Measurements from ENCODE around the gene SPEM1.

Gene SPEM1

GRCh38 chr17:7383742-7384488 lies 36.2 kb upstream of the SPEM1 start:
- H3K4me1 ChIP-seq (ENCODE audit: insufficient read depth, poor library complexity, severe bottlenecking): peaks cover 2% of the 10 kb centered on the region
- DNase-seq (ENCODE audit: low spot score) (no peak), ATAC-seq (ENCODE audit: low read depth) (no peak)
- H3K27me3 ChIP-seq (ENCODE audit: insufficient read depth, poor library complexity, severe bottlenecking): no peaks in the 10 kb centered on the region
- H3K27ac ChIP-seq (ENCODE audit: poor library complexity, severe bottlenecking): no peak overlapping the region
- no peak overlapping the region for H3K4me3 ChIP-seq (ENCODE audit: severe bottlenecking)
- no peaks in the 10 kb centered on the region for H3K9me3 ChIP-seq (ENCODE audit: severe bottlenecking)
- TF ChIP-seq CTCF (IDR thresholded peaks at IDR 0.05; ENCODE audit: poor library complexity, severe bottlenecking): no peak
- H3K36me3 ChIP-seq (ENCODE audit: low read depth): peaks cover 25% of the 10 kb centered on the region

GRCh38 chr17:7384489-7385081 lies 35.5 kb upstream of the SPEM1 start:
- Histone ChIP-seq H3K27ac (ENCODE audit: poor library complexity, severe bottlenecking) (no peak overlapping the region), H3K9me3 (ENCODE audit: severe bottlenecking) (no peaks in the 10 kb centered on the region), H3K4me3 (ENCODE audit: severe bottlenecking) (no peak overlapping the region), H3K4me1 (ENCODE audit: insufficient read depth, poor library complexity, severe bottlenecking) (peaks cover 2% of the 10 kb centered on the region), H3K36me3 (ENCODE audit: low read depth) (peaks cover 32% of the 10 kb centered on the region), H3K27me3 (ENCODE audit: insufficient read depth, poor library complexity, severe bottlenecking) (no peaks in the 10 kb centered on the region)
- ATAC-seq (ENCODE audit: low read depth) (no peak), DNase-seq (ENCODE audit: low spot score) (no peak)
- TF ChIP-seq CTCF (IDR thresholded peaks at IDR 0.05; ENCODE audit: poor library complexity, severe bottlenecking): no peak

DNA sequence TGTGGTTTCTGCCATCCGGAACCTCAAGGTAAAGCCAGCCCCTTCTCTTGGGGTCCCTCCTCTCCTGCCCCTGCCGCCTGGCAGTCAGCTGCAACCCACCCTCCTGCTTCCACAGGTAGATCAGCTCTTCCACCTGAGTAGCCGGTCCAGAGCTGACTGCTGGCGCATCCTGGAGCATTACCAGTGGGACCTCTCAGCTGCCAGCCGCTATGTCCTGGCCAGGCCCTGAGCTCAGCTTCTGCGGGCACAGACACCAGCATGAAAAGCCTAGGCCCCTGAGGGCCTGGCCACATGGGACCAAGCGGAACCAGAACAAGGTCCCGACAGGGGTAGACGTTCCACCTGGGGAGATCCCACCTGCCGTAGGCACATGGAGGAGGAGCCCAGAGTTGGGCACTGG lies 31.3 kb upstream of the SPEM1 start:
- Histone ChIP-seq H3K36me3 (ENCODE audit: low read depth) (peaks cover 56% of the 10 kb centered on the region), H3K9me3 (ENCODE audit: severe bottlenecking) (no peaks in the 10 kb centered on the region), H3K4me1 (ENCODE audit: insufficient read depth, poor library complexity, severe bottlenecking) (no peaks in the 10 kb centered on the region), H3K27me3 (ENCODE audit: insufficient read depth, poor library complexity, severe bottlenecking) (no peaks in the 10 kb centered on the region), H3K27ac (ENCODE audit: poor library complexity, severe bottlenecking) (no peak overlapping the region), H3K4me3 (ENCODE audit: severe bottlenecking) (no peak overlapping the region)
- DNase-seq (ENCODE audit: low spot score): no peak
- no peak for TF ChIP-seq CTCF (IDR thresholded peaks at IDR 0.05; ENCODE audit: poor library complexity, severe bottlenecking)
- ATAC-seq (ENCODE audit: low read depth): no peak

DNA sequence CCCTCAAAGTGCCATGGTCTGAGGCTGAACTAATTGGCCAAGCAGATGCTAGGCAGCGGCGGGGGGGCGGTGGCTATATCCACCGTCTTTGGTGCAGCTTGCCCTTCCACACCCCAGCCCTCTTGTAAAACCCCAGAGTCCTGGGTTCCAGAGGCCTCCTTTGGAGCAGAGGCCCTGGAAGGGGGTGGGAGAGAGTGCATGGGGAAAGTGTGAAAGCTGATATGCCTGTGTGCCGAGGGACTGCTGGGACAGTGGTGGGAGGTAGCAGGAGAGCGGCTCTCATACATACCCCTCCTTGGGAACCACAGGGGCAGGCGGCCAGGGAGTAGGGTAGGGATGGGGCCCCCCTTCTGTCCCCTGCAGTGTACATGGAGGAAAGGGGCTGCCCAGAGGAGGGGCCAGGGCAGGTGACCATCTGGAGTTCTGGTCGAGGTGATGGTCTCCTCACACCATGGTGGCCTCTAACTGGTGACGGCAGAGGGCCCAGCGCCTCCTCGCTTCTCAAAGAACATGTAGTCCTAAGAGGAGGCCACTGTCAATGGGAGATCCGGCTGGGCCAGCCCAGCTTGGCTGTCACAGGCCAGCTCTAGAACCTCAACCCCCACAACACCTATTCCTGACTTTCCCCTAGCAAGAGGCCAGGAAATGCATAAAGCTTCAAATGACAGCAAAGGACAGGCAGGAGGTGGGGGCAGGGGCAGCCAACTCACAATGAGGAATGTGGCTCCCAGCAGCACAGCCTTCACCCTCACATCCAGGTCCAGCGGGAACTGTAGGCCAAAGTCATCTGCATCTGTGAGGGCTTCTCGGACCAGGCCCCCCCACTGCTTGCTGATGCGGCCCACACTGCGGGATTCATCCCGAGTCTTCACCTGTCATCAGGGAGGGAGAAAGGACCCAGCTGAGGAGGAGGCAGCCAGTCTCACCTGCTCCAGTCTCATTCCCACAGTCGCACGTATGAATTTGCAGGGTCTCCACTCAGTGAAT lies 29.9 kb upstream of the SPEM1 start:
- no peak overlapping the region for H3K27ac ChIP-seq (ENCODE audit: poor library complexity, severe bottlenecking)
- no peak for TF ChIP-seq CTCF (IDR thresholded peaks at IDR 0.05; ENCODE audit: poor library complexity, severe bottlenecking)
- no peaks in the 10 kb centered on the region for H3K27me3 ChIP-seq (ENCODE audit: insufficient read depth, poor library complexity, severe bottlenecking)
- H3K4me3 ChIP-seq (ENCODE audit: severe bottlenecking): no peak overlapping the region
- no peaks in the 10 kb centered on the region for H3K4me1 ChIP-seq (ENCODE audit: insufficient read depth, poor library complexity, severe bottlenecking)
- ATAC-seq (ENCODE audit: low read depth) (no peak), DNase-seq (ENCODE audit: low spot score) (no peak)
- H3K9me3 ChIP-seq (ENCODE audit: severe bottlenecking): no peaks in the 10 kb centered on the region
- peaks cover 50% of the 10 kb centered on the region for H3K36me3 ChIP-seq (ENCODE audit: low read depth)

Measured in RWPE2 (cell line).